ENCODE results near the gene ASB2. TPM values are rescaled to one million over a fixed set of nuclear protein-coding genes. Genes with fewer than 3 reads are reported as not detected.

ASB2 gene
- total RNA-seq, 1 donor from 2014 or later, result 0.26 TPM

DNA sequence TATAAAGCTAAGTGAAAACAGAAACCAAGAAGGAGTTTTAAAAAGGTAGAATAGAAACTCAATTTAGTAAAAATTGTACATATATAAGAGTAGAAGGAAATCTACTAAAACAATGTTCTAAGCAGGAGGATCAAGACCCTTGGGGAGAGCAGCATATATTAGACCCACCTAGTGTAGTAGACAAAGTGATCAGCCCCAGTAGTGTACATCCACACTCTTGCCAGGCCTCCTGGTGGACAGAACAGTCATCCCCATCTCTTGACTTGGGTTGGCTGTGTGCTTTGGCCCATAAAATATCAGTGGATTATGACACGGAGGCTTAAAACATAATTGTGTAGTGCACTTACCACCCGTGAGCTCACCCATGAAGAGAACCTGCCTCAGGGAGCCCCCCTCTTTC lies 38.9 kb upstream of the ASB2 start:
- DNase-seq (ENCODE audit: low read depth), result no peak
- no peak for FAIRE-seq
- Histone ChIP-seq H3K27me3 (ENCODE audit: control insufficient read depth, insufficient read depth, low read length) (peaks cover 3% of the 10 kb centered on the region), H3K4me3 (ENCODE audit: low read depth, low read length) (no peak overlapping the region), H3K36me3 (ENCODE audit: control insufficient read depth, insufficient read depth, low read length) (no peaks in the 10 kb centered on the region)
- TF ChIP-seq, protein P1, sequence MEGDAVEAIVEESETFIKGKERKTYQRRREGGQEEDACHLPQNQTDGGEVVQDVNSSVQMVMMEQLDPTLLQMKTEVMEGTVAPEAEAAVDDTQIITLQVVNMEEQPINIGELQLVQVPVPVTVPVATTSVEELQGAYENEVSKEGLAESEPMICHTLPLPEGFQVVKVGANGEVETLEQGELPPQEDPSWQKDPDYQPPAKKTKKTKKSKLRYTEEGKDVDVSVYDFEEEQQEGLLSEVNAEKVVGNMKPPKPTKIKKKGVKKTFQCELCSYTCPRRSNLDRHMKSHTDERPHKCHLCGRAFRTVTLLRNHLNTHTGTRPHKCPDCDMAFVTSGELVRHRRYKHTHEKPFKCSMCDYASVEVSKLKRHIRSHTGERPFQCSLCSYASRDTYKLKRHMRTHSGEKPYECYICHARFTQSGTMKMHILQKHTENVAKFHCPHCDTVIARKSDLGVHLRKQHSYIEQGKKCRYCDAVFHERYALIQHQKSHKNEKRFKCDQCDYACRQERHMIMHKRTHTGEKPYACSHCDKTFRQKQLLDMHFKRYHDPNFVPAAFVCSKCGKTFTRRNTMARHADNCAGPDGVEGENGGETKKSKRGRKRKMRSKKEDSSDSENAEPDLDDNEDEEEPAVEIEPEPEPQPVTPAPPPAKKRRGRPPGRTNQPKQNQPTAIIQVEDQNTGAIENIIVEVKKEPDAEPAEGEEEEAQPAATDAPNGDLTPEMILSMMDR (IDR thresholded peaks at IDR 0.05; ENCODE audit: insufficient read depth, low read length, severe bottlenecking), result no peak

DNA sequence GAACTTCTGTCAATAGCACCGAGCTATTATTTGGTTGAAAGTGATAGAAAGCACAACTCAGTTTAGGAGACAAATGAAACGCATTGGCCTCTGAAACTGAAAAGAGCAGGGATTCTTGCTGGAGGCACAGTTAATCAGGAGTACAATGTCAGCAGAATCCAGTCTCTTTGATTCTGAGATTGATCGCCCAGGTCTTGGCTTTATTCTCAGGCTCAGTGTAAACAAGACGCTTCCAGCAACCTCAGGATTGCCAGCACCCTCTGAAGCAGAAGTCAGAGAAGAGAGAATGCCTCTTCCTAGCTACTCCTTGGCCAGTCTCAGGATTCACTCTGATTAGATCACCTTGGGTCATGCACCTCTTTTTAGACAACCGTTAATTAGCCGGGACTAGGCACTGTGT lies 38.0 kb upstream of the ASB2 start:
- H3K4me3 ChIP-seq (ENCODE audit: low read depth, low read length), result no peak overlapping the region
- FAIRE-seq (no peak), DNase-seq (ENCODE audit: low read depth) (no peak)
- TF ChIP-seq, protein P1 (IDR thresholded peaks at IDR 0.05; ENCODE audit: insufficient read depth, low read length, severe bottlenecking), result no peak
- H3K36me3 ChIP-seq (ENCODE audit: control insufficient read depth, insufficient read depth, low read length), result no peaks in the 10 kb centered on the region
- H3K27me3 ChIP-seq (ENCODE audit: control insufficient read depth, insufficient read depth, low read length), result peaks cover 3% of the 10 kb centered on the region

DNA sequence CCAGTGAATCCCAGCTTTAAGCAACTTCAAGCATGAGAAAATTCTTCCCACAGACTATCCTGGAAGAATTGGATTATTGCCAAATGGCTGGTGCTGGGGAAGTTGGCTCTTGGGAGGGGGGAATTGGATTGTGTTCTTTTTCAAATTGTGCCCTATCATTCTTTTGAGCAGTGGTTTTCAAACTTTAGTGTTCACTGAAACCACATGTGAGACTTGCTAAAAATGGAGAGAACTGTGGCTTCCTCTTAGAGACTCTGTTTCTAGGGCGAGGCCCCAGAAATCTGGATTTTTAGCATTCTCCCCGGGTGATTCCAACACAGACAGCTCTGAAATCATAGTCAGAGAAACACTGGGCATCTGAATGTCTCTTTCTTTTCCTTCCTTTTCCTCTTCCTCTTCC lies 35.4 kb upstream of the ASB2 start:
- H3K36me3 ChIP-seq (ENCODE audit: control insufficient read depth, insufficient read depth, low read length), result no peaks in the 10 kb centered on the region
- no peaks in the 10 kb centered on the region for H3K27me3 ChIP-seq (ENCODE audit: control insufficient read depth, insufficient read depth, low read length)
- DNase-seq (ENCODE audit: low read depth), result no peak
- no peak for FAIRE-seq
- no peak overlapping the region for H3K4me3 ChIP-seq (ENCODE audit: low read depth, low read length)
- TF ChIP-seq, protein P1 (IDR thresholded peaks at IDR 0.05; ENCODE audit: insufficient read depth, low read length, severe bottlenecking), result no peak

DNA sequence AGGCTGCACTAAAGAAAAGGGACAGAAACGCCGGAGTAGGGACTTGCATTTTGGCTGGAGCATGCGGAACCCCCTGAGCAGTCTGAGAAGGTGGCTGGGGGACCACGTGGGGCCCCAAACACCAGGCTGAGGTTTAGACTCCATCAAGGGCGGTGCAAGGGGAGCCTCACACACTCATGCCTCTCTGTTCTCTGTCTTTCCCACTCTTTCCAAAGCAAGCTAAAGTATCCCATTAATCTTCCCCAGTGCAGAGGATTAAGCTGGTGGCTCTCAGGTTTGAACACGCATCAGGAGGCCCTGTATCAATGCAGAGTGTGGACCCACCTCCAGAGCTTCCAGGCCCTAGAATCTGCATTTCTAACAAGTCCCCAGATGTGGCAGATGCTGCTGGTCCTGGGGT lies 34.3 kb upstream of the ASB2 start:
- TF ChIP-seq, protein P1 (IDR thresholded peaks at IDR 0.05; ENCODE audit: insufficient read depth, low read length, severe bottlenecking), result no peak

DNA sequence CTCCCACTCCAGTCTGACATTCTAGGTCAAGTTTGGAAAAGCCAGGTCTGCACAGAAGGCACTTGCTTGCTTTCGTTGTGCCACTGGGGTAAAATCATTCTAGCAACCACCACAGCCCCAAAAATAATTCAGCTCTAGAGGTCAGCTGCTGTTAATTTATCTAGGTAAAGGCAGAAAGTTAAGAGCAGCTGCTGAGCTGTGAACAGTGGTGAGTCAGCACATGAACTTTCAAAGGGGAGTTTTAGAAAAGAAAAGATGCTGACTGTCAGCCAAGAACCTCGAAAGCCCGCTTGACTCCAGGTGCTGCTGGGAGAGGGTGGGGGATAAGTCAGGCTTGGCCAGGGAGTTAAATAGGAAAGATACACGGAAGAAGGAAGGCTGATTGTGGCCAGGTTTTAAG lies 33.4 kb upstream of the ASB2 start:
- Histone ChIP-seq H3K27me3 (ENCODE audit: control insufficient read depth, insufficient read depth, low read length) (peaks cover 2% of the 10 kb centered on the region), H3K4me3 (ENCODE audit: low read depth, low read length) (no peak overlapping the region), H3K36me3 (ENCODE audit: control insufficient read depth, insufficient read depth, low read length) (no peaks in the 10 kb centered on the region)
- FAIRE-seq (no peak), DNase-seq (ENCODE audit: low read depth) (peak; percentile 73)
- TF ChIP-seq, protein P1 (IDR thresholded peaks at IDR 0.05; ENCODE audit: insufficient read depth, low read length, severe bottlenecking), result no peak

More for the DNA sequence above, 34.3 kb upstream of the ASB2 start:
- FAIRE-seq (no peak), DNase-seq (ENCODE audit: low read depth) (no peak)
- Histone ChIP-seq H3K36me3 (ENCODE audit: control insufficient read depth, insufficient read depth, low read length) (no peaks in the 10 kb centered on the region), H3K4me3 (ENCODE audit: low read depth, low read length) (no peak overlapping the region), H3K27me3 (ENCODE audit: control insufficient read depth, insufficient read depth, low read length) (no peaks in the 10 kb centered on the region)

DNA sequence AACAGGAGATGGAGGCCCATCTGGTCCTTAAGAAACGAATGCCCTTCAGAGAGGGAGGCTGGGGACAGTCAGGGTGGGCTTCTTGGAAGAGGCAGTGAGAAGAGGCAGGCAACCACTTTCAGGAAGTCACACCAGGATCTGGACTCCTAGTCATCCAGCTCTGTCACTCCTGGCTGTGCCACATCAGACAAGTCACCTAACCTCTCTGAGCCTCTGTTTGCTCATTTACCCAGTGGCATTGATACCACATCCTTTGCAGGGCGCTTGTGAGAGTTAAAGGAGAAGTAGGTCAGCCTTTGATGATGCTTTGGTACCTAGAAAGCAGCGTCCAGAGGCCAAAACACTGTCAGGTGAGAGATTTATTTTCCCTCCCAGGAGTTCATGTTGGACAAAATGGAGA lies 31.9 kb upstream of the ASB2 start:
- TF ChIP-seq, protein P1 (IDR thresholded peaks at IDR 0.05; ENCODE audit: insufficient read depth, low read length, severe bottlenecking), result no peak
- FAIRE-seq (peak; percentile 18), DNase-seq (ENCODE audit: low read depth) (no peak)
- H3K36me3 ChIP-seq (ENCODE audit: control insufficient read depth, insufficient read depth, low read length), result no peaks in the 10 kb centered on the region
- peaks cover 5% of the 10 kb centered on the region for H3K27me3 ChIP-seq (ENCODE audit: control insufficient read depth, insufficient read depth, low read length)
- H3K4me3 ChIP-seq (ENCODE audit: low read depth, low read length), result no peak overlapping the region
